ENCODE results near the gene KCNAB3.

DNA sequence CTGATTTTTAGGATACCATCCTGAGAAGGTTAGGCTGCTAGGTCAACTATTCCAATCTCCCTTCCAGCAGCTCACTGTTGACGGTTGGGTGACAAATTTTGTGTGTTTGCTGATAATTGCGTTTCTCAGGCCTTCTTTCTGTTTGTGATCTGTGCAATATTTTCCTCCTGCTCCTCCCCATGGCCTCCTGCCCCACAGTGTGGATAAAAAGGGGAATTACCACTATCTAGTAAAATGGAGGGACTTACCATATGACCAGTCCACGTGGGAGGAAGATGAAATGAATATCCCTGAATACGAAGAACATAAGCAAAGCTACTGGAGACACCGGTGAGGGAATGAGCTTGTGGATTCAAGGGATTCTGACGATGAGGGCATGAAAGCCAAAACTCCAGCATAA, 31.9 kb downstream of the KCNAB3 start:
- TF ChIP-seq, protein P1, sequence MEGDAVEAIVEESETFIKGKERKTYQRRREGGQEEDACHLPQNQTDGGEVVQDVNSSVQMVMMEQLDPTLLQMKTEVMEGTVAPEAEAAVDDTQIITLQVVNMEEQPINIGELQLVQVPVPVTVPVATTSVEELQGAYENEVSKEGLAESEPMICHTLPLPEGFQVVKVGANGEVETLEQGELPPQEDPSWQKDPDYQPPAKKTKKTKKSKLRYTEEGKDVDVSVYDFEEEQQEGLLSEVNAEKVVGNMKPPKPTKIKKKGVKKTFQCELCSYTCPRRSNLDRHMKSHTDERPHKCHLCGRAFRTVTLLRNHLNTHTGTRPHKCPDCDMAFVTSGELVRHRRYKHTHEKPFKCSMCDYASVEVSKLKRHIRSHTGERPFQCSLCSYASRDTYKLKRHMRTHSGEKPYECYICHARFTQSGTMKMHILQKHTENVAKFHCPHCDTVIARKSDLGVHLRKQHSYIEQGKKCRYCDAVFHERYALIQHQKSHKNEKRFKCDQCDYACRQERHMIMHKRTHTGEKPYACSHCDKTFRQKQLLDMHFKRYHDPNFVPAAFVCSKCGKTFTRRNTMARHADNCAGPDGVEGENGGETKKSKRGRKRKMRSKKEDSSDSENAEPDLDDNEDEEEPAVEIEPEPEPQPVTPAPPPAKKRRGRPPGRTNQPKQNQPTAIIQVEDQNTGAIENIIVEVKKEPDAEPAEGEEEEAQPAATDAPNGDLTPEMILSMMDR (IDR thresholded peaks at IDR 0.05; ENCODE audit: low read length): no peak
- no peak for TF ChIP-seq EZH2 (IDR thresholded peaks at IDR 0.05; ENCODE audit: borderline replicate concordance, low read length)
